GM21528 (cell line): ENCODE results near the gene NAT16.

Source experiments
- ATAC-seq: cut with Tn5 transposase; IDR thresholded peaks from one replicate; pipeline ENCODE4 v1.9.1; 2021; ENCODE audit warnings: mild to moderate bottlenecking, moderate library complexity; ENCODE audit not compliant: unreplicated experiment, low FRiP score

Gene NAT16

GRCh38 chr7:101162551-101163278 lies 17.4 kb downstream of the NAT16 start:
- no peak for ATAC-seq

DNA sequence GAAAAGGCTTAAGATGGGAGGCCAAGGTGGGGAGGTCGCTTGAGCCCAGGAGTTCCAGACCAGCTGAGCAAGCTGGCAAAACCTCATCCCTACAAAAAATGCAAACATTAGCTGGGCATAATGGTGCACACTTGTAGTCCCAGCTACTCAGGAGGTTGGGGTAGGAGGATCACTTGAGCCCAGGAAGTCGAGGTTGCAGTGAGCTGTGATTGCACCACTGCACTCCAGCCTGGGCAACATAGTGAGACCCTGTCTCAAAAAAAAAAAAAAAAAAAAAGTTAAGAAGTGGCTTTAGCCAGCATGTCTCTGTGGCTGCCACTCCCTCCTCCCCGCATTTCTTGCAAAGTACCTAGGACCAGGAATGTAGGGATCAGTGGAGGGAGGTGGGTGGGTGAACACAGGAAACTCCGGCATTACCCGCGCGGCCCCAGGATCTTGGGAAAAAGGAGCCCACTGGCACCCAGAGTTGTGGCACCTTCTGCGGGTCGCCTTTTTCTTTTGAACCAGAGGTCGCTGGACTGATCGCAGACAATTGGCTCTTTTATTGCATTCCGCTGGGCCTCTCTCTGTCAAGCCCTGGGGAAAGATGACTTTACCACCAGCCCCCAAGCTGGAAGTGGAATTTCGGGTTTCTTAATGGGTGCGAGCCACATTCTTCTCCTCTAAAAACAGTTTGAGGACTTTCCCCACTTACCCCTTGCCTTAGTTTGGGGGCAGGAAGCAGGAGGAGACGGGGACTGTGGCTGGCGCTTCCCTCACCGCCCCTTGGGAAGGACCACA lies 18.2 kb downstream of the NAT16 start:
- no peak for ATAC-seq

- ATAC-seq, result no peak
These were observed 19.2 kb downstream of the NAT16 start for GRCh38 chr7:101160910-101161309.

DNA sequence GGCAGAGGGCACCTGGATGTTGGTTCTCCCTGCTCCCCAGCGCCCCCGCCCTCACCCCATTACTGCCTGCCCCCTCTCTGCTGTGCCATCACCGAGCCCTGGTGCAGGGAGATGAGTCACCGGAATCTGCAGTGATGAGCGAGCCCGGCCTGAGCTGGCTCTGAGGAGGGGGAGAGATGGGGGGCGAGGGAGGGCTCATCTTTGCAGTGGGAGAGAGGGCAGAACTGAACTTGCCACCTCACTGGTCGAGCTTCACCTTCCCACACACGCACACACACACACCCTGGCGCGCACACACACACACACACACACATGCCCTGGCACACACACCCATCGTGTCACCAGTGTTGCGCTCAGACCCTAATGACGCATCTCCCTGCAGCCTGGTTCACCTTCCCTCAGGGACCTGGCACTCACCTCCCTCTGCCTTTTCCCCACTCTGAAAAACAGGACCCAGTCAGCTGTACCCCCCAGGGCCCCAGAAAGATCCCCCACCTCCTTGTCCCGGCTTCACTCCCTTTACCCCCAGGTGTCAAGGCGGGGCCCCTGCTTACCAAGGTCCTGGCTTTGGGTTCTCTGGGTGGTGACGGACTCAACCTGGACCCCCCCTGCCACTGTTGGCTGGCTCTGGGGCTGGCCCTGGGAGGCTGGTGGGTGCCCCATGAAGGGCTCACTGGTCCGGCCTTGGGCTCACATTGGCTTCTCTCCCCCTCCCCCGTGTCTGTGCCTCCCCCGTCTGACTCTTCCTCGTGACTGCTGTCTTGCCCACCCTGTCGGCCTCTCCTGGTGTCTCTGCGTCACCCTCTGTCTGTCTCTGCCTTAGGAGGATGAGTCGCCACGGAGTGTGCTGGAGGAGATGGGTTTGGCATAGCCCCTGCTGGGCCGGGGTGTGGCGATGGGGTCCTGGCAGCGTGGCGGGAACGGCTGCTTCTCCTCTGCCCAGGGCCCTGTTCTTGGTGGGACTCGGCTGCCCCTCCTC lies 20.1 kb downstream of the NAT16 start:
- ATAC-seq, result no peak

GRCh38 chr7:101156866-101157589 lies 23.1 kb downstream of the NAT16 start:
- ATAC-seq, result no peak

GRCh38 chr7:101156277-101156676 lies 23.8 kb downstream of the NAT16 start:
- no peak for ATAC-seq

GRCh38 chr7:101155303-101155702 lies 24.8 kb downstream of the NAT16 start:
- ATAC-seq, result no peak

- ATAC-seq, result peak; percentile 14
These were observed 25.4 kb downstream of the NAT16 start for GRCh38 chr7:101154693-101155102.

DNA sequence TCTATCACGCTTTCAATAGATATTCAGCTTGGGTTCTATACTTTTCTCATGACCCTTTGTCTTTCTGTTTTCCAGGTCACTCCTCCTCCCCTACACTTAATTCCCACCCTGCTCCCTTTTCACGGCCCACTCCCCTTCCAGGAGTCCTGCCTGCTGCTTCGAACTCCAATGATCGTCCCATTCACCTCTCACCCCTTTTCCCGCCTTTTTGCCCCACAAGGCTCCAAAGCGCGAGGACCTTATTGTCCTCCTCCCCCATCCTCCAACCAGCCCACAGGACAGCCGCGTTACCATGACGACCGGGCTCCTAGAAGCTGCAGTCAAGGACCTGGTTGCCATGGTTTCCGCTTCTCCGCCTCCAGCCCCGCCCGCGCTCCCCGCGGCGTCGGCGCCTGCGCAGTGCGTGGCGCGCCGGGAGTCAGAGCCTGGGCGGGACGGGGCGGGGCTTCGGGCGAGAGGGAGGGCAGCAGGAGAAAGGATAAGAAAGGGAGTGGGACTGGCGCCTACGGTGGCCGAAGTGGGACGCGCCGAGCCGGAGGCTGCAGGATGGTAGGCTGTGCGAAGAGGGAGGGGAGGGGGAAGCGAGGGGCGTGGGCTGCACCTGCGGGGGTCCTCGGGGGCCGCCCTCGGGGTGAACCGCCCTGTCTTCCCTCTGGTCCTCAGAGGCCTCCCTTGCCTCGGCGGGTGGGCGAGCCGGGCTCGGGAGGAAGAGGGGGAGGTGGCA lies 26.0 kb downstream of the NAT16 start, which contains the start of gene AP1S1:
Gene AP1S1, plus strand, starts transcription at position 508 of the 724 bp plus-strand sequence. Its CDS starts 39 bp downstream, at position 547.
- peak; percentile 68 for ATAC-seq

DNA sequence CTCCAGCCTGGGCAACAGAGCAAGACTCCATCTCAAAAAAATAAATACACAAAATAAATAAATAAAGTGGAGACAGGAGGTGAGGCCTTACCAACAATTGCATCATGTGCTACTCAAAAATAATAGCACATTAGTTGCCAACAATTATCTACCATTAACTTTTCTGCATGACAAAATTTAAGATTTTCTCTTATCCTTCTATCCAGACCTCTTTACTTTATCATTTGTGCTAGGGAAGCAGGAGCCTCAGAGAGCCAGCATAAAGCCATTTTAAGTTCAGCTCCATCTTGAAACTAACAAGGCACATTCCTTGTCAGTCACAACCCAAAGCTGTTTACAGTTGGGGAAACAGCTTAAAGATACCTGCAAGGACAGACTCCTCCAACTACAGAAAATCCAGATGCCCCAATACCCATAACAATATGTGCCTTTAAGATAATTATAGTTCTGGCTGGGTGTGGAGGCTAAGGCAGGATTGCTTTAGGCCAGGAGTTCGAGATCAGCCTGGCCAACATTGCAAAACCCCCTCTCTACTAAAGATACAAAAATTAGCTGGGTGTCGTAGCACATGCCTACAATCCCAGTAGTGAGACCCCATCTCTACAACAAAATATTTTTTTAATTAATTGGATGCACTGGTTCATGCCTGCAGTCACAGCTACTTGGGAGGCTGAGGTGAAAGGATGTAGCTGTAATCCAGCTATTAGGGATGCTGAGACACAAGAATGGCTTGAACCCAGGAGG lies 28.0 kb downstream of the NAT16 start:
- no peak for ATAC-seq

DNA sequence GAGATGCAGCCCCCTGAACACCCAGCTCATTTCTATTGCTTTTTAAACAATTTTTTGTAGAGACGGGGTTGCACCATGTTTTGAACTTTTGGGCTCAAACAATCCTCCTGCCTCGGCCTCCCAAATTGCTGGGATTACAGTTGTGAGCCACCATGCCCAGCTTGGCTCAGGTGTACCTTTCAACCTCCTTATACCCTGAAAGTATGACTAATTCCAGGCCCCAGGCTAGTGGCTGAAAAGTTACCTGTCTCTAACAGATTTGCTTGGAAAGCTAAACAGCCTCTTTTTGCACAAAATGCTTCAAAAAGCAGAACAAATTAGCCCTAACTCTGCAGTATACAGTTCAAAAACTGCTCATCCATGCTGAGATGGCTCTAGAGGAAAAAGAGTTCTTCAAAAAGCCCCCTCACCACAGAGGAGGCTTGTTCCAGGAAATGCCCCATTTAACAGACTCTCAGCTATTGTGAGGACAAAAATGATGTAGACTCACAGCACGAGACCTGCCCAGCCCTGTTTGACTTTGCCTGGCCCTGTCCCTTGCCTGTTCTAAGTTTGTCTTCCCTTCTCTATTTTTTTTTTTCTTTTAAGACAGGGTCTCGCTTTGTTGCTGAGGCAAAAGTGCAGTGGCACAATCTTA lies 39.2 kb downstream of the NAT16 start:
- no peak for ATAC-seq

- no peak for ATAC-seq
These were observed 39.8 kb downstream of the NAT16 start for GRCh38 chr7:101140339-101140699.

DNA sequence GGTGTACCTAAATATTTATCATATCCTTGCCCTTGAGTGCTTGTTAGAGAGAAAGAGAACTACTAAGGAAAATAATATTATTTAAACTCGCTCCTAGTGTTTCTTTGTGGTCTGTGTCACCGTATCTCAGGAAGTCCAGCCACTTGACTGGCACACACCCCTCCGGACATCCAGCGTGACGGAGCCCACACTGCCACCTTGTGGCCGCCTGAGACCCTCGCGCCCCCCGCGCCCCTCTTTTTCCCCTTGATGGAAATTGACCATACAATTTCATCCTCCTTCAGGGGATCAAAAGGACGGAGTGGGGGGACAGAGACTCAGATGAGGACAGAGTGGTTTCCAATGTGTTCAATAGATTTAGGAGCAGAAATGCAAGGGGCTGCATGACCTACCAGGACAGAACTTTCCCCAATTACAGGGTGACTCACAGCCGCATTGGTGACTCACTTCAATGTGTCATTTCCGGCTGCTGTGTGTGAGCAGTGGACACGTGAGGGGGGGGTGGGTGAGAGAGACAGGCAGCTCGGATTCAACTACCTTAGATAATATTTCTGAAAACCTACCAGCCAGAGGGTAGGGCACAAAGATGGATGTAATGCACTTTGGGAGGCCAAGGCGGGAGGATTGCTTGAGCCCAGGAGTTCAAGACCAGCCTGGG lies 41.8 kb downstream of the NAT16 start:
- peak; percentile 55 for ATAC-seq

DNA sequence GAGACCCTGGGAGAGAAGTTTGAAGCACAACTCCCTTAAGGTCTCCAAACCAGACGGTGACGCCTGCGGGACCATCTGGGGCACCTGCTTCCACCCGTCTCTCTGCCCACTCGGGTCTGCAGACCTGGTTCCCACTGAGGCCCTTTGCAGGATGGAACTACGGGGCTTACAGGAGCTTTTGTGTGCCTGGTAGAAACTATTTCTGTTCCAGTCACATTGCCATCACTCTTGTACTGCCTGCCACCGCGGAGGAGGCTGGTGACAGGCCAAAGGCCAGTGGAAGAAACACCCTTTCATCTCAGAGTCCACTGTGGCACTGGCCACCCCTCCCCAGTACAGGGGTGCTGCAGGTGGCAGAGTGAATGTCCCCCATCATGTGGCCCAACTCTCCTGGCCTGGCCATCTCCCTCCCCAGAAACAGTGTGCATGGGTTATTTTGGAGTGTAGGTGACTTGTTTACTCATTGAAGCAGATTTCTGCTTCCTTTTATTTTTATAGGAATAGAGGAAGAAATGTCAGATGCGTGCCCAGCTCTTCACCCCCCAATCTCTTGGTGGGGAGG lies 42.4 kb downstream of the NAT16 start:
- no peak for ATAC-seq

- ATAC-seq, result no peak
These were observed 45.6 kb downstream of the NAT16 start for GRCh38 chr7:101134399-101134980.

DNA sequence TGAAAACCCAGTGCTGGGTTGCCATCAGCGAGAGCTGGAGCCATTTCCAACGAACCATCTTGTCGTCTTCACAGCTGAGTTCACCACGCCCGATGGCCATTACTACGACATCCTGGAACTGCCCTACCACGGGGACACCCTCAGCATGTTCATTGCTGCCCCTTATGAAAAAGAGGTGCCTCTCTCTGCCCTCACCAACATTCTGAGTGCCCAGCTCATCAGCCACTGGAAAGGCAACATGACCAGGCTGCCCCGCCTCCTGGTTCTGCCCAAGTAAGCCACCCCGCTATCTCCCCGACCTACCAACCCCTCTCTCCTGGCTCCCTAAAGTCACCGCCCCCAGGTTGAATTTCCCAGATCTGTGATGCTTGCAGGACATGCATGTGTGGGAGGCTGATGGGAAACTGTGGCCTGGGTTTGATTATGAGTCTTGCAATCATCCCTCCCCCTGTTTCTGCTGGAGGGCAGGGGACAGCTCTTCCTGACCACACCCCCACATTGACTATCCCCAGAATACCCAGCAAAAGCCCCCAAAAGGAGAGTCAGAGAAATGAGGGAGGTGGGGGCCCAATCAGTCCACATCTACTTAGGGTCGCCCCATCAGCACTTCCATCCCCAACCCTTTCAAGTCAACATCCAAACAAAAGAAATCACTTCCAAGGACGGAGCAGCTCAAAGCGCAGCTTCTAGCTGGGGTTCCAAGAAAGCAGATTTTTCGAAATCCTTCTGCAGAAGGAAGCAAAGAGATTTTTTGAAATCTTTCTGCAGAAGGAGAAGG lies 46.3 kb downstream of the NAT16 start:
- no peak for ATAC-seq
